ENCODE data around the gene NFYC. TPM values are rescaled to one million over a fixed set of nuclear protein-coding genes. Genes with fewer than 3 reads are reported as not detected.

Gene NFYC
- total RNA-seq, 2 donors from 2014 or later: 57.0 to 75.1 TPM

GRCh38 chr1:40818264-40818961 lies 126.9 kb downstream of the NFYC start:
- no peak overlapping the region for H3K27ac ChIP-seq

GRCh38 chr1:40819101-40819500 lies 127.6 kb downstream of the NFYC start:
- DNase-seq (ENCODE audit: low spot score): no peak

More at GRCh38 chr1:40818264-40818961, 126.9 kb downstream of the NFYC start:
- H3K4me3 ChIP-seq: peak overlapping the region; percentile 29 to 48
- H3K9me3 ChIP-seq: no peaks in the 10 kb centered on the region
- H3K27me3 ChIP-seq: no peaks in the 10 kb centered on the region
- H3K4me1 ChIP-seq: peaks cover 0 to 11% of the 10 kb centered on the region in 2 donors
- no peaks in the 10 kb centered on the region for H3K36me3 ChIP-seq
- DNase-seq (ENCODE audit: low spot score): no peak
- no peak for TF ChIP-seq CTCF (IDR thresholded peaks at IDR 0.05)

DNA sequence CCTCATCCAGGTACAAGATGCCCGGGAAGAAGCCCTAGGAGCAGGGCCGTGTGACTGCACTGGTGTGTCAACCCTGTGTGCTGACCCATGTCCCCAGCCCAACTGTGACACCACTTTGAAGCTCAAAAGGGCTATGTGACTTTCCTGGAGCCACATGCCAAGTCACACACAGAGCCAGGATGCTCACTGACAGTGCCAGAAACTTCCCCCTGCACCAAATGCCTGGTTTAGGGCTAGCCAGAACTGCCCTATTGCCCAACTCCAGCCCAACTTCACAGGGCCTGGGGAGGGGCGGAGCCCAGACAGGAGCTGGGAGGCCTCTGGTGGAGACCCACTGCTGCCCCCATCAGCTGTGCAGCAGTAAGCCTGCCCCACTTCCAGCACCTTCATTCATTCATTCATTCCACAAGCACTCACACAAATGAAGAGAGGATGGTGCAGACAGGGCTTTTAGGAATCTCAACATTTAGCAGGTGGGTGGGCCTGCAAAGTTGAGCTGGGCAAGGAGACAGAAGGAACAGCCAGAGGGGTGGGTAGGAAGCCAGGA lies 128.8 kb downstream of the NFYC start:
- H3K27ac ChIP-seq: no peak overlapping the region
- no peaks in the 10 kb centered on the region for H3K27me3 ChIP-seq
- no peak for DNase-seq (ENCODE audit: low spot score)
- H3K4me1 ChIP-seq: peaks cover 0 to 11% of the 10 kb centered on the region in 2 donors
- H3K36me3 ChIP-seq: no peaks in the 10 kb centered on the region
- TF ChIP-seq CTCF (IDR thresholded peaks at IDR 0.05): no peak
- H3K4me3 ChIP-seq: no peak overlapping the region
- no peaks in the 10 kb centered on the region for H3K9me3 ChIP-seq

More at GRCh38 chr1:40819101-40819500, 127.6 kb downstream of the NFYC start:
- TF ChIP-seq CTCF (IDR thresholded peaks at IDR 0.05): no peak
- H3K36me3 ChIP-seq: no peaks in the 10 kb centered on the region
- no peaks in the 10 kb centered on the region for H3K9me3 ChIP-seq
- H3K4me3 ChIP-seq: peak overlapping the region in 1 of 2 donors; percentile 48
- no peak overlapping the region for H3K27ac ChIP-seq
- H3K27me3 ChIP-seq: no peaks in the 10 kb centered on the region
- peaks cover 0 to 11% of the 10 kb centered on the region in 2 donors for H3K4me1 ChIP-seq

MicroRNAs within 50 kb of the gene (microRNA counts, 767-probe panel; counts per million panel counts)
- microRNA hsa-miR-30c-5p: 3,386 to 7,837 counts per million in 2 donors
- microRNA hsa-miR-30e-5p: 3,123 to 5,565 counts per million in 2 donors

Small RNA genes within 50 kb of the gene (microRNA-seq; reads per million reads assigned to microRNA genes)
- gene MIR30C1 (ENCODE audit: borderline number of aligned reads in 2 of 2, borderline replicate concordance in 1 of 2) (148 to 210 reads per million in 2 donors), gene MIR30E (ENCODE audit: borderline number of aligned reads in 2 of 2, borderline replicate concordance in 1 of 2) (15,238 to 19,365 reads per million in 2 donors)

Other genes with a start within 250 kb of the NFYC start
- gene ZFP69B, start 241.2 kb upstream of the NFYC start, total RNA-seq: under 1 TPM; 0.52 to 0.59 TPM
- gene ZFP69, start 214.4 kb upstream of the NFYC start, total RNA-seq: 1 to 10 TPM; 1.6 to 2.0 TPM
- 1 to 10 TPM; 4.6 to 4.7 TPM for gene EXO5, start 182.9 kb upstream of the NFYC start, total RNA-seq
- gene ZNF684, start 160.1 kb upstream of the NFYC start, total RNA-seq: 1 to 10 TPM; 3.4 to 9.7 TPM
- gene RIMS3, start 26.0 kb upstream of the NFYC start, total RNA-seq: 1 to 10 TPM; 1.4 to 5.5 TPM
- gene KCNQ4, start 92.1 kb downstream of the NFYC start, total RNA-seq: 1 to 10 TPM; 1.0 to 1.7 TPM
- 10 to 100 TPM; 18.8 to 32.7 TPM for gene CITED4, start 170.7 kb downstream of the NFYC start, total RNA-seq